HG03039 (cell line): Measurements from ENCODE around the gene LARGE2.
"Not testable (repeated sequence)": the region's sequence is repeated elsewhere in the genome, so short reads cannot be mapped to it uniquely, and the experiment has no call there.

Source experiments
- ATAC-seq: cut with Tn5 transposase; IDR thresholded peaks from one replicate; pipeline ENCODE4 v1.9.1; 2021; ENCODE audit warnings: mild to moderate bottlenecking, moderate library complexity; ENCODE audit not compliant: unreplicated experiment

The LARGE2 gene

DNA sequence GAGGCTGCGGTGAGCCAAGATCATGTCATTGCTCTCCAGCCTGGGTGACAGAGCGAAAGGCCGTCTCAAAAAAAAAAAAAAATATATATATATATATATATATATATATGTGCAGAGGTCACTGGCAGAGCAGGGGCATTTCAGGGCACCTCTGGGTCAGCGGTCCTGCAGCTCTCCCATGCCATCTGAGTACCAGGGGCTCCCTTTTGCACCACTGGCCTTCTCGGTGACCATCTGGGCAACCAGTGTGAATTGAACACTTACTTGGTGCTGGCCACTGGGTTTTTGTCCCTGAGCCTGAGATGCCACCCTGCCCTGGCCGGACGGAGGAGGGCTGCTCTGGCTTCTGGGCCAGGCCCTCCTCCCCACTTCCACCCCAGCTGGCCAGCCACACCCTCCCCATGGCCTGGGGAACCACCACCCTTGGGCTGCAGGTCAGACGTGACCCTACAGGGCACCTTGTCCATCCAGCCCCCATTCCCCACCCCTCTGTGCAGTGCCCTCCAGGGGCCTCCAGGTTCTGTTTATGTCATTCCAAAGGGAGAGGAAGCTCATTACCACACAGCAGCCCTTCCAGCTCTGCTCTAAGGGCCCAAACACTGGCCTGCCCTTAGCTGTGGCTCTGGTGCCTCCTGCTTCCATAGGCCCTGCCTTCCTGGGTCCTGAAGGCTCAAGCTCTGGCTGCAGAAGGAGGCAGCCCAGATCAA lies 26.8 kb upstream of the LARGE2 start:
- no peak for ATAC-seq

DNA sequence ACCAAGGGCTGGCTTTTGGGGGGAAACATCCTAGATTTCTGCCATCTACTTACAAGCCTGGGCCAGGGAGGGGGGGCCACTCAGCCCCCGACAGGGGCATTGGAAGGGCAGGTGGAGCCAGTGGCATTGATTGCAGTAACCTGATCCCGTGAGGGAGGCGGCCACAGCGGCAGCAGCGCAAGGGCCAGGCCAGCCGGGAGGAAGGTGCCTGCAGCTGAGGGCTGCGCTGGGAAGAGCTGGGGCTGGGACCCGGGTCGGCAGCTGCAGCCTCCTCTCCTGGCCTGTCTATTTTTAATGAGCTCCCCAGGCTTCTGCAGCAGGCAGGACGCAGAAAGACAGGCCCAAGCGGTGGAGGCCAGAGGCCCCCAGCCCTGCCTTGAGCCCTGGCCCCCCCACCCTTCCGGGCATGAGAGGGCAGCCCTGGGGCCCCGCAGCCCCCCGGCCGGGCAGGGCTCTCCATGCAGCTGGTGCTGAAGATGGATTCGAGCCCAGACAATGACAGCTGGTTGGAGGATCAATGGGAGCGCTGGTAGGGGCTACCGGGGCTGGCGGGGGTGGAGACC lies 26.0 kb upstream of the LARGE2 start:
- no peak for ATAC-seq

DNA sequence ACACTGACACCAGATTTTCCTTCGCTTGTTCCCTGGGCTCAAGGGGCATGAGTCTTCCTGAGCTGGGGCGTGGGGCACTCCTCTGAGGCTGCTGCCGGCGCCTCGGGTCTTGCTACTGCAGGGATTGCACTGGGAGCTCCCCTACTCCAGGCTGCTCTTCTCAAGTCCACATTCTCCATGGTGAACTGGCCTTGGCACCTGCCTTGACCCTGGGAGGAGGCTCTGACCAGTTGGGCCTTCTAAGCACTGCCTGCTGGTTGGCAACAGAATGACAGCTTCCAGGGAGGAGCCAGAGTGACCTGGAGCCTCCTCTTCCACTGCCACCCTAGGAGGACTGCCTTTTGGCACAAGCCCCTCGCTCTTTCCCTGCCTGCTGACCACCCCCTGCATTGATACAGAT lies 24.9 kb upstream of the LARGE2 start:
- ATAC-seq: no peak

GRCh38 chr11:45899086-45899447 lies 23.4 kb upstream of the LARGE2 start:
- no peak for ATAC-seq

DNA sequence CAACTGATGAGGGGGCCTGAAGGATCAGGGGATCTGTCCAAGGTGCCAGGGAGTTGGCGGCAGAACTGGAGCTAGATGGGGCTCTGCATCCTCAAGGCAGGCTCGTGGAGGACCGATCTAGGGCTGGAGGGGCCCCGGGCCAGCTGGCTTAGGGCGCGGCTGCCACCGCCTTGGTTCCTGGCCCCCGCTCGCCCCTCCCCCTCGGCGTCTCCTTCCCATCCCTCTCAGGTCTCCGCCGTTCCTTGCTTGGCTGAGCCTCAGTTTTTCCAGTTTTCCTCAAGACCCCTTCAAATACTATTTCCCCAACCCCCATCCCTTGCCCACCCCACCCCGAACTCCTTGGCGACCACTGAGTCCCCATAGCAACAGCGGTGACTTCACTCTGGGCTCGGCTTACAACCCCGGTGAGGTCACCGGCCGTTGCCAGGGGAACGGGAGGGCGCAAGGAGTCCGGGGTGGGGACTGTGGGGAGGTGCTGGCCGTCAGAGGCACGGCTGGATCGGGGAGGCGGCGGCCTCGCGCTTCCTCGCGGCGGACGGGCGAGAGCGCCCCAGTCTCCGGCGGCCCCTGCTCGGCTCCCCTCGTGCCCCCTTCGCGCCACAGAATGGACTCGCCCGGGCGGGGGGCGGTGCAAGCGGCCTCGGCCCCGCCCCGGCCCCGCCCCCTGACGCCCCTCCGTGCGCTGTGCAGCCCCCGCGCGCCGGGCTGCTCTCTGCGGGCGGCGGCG lies 22.8 kb upstream of the LARGE2 start:
- ATAC-seq: peak; percentile 57

DNA sequence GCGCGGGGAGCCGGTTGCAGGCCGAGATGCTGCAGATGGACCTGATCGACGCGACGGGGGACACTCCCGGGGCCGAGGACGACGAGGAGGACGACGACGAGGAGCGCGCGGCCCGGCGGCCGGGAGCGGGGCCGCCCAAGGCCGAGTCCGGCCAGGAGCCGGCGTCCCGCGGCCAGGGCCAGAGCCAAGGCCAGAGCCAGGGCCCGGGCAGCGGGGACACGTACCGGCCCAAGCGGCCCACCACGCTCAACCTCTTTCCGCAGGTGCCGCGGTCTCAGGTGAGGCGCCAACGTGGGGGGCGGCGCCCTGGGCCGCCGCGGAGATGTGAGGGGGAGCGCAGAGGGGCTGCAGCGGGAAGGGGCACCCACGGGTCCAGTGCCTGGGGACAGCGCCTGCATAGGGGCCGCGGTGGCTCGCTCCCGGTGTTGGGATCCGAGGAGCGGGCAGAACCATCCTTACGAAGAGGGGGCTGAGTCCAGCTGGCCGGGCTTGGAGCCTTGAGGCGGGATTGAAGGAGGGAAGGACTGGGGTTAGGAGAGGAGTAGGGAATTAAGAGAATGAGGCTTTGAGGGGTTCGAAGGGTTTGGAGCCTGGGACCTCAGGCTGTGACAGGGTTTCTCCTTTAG lies 22.2 kb upstream of the LARGE2 start:
- ATAC-seq: not testable (repeated sequence)

- ATAC-seq: no peak
Measured at GRCh38 chr11:45900916-45901617, 21.4 kb upstream of the LARGE2 start.

GRCh38 chr11:45901626-45902025 lies 20.8 kb upstream of the LARGE2 start:
- ATAC-seq: no peak

DNA sequence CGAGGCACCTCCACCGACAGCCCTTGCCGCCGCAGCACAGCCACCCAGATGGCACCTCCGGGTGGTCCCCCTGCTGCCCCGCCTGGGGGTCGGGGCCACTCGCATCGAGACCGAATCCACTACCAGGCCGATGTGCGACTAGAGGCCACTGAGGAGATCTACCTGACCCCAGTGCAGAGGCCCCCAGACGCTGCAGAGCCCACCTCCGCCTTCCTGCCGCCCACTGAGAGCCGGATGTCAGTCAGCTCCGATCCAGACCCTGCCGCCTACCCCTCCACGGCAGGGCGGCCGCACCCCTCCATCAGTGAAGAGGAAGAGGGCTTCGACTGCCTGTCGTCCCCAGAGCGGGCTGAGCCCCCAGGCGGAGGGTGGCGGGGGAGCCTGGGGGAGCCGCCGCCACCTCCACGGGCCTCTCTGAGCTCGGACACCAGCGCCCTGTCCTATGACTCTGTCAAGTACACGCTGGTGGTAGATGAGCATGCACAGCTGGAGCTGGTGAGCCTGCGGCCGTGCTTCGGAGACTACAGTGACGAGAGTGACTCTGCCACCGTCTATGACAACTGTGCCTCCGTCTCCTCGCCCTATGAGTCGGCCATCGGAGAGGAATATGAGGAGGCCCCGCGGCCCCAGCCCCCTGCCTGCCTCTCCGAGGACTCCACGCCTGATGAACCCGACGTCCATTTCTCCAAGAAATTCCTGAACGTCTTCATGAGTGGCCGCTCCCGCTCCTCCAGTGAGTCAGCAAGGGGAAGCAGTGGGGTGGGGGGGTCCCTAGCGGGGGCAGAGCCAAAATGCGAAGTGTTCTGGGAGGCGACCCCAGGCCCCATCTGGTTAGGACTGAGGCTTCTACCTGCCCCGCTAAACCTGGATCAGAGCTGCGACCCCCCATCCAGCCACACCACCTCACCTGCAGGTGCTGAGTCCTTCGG lies 19.7 kb upstream of the LARGE2 start:
- no peak for ATAC-seq

DNA sequence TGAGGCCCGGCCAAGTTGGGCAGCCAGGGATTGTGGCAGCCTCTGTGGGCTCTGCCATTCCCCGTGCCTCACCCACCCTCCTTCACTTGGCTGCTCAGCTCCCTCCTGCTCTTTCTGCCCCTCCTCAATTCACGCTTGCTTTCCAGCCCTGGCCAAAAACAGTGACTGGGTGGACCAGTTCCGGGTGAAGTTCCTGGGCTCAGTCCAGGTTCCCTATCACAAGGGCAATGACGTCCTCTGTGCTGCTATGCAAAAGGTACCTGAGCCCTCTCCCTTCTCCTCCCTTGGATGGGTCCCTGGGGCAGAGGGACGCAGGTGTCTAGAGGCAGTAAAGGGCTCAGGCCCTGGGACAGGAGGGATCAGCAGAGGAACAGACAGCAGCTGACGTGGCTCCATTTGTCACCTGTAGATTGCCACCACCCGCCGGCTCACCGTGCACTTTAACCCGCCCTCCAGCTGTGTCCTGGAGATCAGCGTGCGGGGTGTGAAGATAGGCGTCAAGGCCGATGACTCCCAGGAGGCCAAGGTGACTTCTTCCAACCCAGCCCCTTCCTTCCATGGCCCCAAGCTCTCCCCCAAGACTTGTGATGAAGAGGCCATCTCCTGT lies 18.0 kb upstream of the LARGE2 start:
- ATAC-seq: no peak

DNA sequence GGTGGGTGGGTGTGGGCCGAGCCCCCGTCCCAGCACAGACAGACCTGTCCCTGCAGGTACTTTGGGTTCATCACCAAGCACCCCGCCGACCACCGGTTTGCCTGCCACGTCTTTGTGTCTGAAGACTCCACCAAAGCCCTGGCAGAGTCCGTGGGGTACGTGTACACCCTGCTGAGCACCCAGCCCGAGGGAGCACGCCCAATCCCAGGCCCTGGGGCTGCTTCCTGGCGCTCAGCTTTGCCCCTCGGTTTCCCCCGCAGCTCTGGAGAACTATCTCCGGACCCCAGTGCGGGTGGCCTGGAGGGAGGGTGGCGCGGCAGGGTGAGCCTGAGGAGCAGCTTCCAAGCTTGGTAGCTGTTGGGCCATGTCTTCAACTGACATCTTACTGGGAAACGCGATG lies 17.4 kb upstream of the LARGE2 start:
- no peak for ATAC-seq

DNA sequence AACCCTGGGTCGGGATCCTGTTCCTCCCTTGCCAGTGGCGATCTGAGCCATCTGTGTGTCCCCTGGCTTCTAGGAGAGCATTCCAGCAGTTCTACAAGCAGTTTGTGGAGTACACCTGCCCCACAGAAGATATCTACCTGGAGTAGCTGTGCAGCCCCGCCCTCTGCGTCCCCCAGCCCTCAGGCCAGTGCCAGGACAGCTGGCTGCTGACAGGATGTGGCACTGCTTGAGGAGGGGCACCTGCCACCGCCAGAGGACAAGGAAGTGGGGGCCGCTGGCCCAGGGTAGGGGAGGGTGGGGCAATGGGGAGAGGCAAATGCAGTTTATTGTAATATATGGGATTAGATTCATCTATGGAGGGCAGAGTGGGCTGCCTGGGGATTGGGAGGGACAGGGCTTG lies 16.9 kb upstream of the LARGE2 start:
- not testable (repeated sequence) for ATAC-seq

- ATAC-seq: no peak
Measured at GRCh38 chr11:45906096-45906682, 16.3 kb upstream of the LARGE2 start.

GRCh38 chr11:45906965-45907611 lies 15.4 kb upstream of the LARGE2 start, which contains the start of gene FREY1:
Gene FREY1, minus strand, starts transcription at chr11:45907271. Its CDS starts 26 bp downstream, at chr11:45907245.
- no peak for ATAC-seq

DNA sequence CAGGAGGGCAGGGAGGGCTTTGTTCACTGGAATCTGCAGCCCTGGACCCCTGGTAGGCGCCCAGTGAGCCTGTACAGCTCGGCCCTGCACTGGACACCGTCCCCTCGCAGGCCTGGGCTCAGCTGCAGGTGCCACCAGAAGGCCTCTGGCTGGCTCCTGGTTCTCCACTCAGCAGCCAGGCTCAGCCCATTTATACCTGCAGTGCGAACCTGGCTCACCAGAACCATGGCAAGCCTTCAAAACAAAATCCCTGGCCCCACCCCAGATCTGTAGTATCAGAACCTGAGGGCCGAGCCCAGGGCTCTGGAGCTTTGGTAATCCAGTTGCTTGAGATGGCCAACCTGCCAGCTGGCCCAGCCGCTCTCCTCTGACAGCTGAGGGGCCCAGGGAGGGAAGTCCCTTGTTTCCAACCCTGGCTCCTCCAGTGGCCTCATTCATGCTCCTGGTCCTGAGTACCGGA lies 14.5 kb upstream of the LARGE2 start:
- ATAC-seq: no peak

GRCh38 chr11:45909594-45910475 lies 12.6 kb upstream of the LARGE2 start:
- ATAC-seq: no peak

- no peak for ATAC-seq
Measured at GRCh38 chr11:45910623-45911022, 11.8 kb upstream of the LARGE2 start.

GRCh38 chr11:45913514-45913913 lies 8.9 kb upstream of the LARGE2 start:
- no peak for ATAC-seq
